Measurements from ENCODE around the gene CAMKMT.

- TF ChIP-seq CTCF (IDR thresholded peaks at IDR 0.05) (no peak), EZH2 (IDR thresholded peaks at IDR 0.05; ENCODE audit: borderline replicate concordance, insufficient read depth, low read depth, low read length, poor library complexity, severe bottlenecking) (no peak)
Measured at GRCh38 chr2:44320832-44321231, 40.9 kb upstream of the CAMKMT start.

Data from B cell (primary cell).